OCI-LY1 (cell line): ENCODE results near the gene YBX2.

Experiments
- H2AFZ ChIP-seq: fragments of 200-600 bp; sonication (generic), shearing (Covaris generic); 2 replicates; pipeline ENCODE4 v1.6.0; 2014; ENCODE audit warnings: antibody characterized with exemption, mild to moderate bottlenecking, low read length
- H3F3A ChIP-seq: fragments of 200-600 bp; sonication (generic), shearing (Covaris generic); 2 replicates; pipeline ENCODE4 v1.6.0; 2014; ENCODE audit warnings: mild to moderate bottlenecking, antibody characterized with exemption, low read length, moderate library complexity; ENCODE audit not compliant: insufficient read depth
- H3K27ac ChIP-seq: fragments of 200-600 bp; sonication (generic); 2 replicates; pipeline ENCODE4 v1.5.1; 2014; ENCODE audit warnings: low read length, mixed run types, mild to moderate bottlenecking, low read depth; ENCODE audit not compliant: poor library complexity, severe bottlenecking
- H3K27me3 ChIP-seq: fragments of 200-600 bp; sonication (generic); 2 replicates; pipeline ENCODE4 v1.6.0; 2014; ENCODE audit warnings: antibody characterized with exemption, mild to moderate bottlenecking, low read length, moderate library complexity; ENCODE audit not compliant: insufficient read depth
- H3K36me3 ChIP-seq: fragments of 200-600 bp; sonication (generic); 2 replicates; pipeline ENCODE4 v1.6.1; 2014; ENCODE audit warnings: mild to moderate bottlenecking, antibody characterized with exemption, low read length, moderate library complexity, mixed read lengths; ENCODE audit not compliant: insufficient read depth
- H3K4me1 ChIP-seq: fragments of 200-600 bp; sonication (generic); 2 replicates; pipeline ENCODE4 v1.5.1; 2014; ENCODE audit warnings: mild to moderate bottlenecking, low read length, moderate library complexity; ENCODE audit not compliant: insufficient read depth, severe bottlenecking
- H3K4me2 ChIP-seq: fragments of 200-600 bp; sonication (generic), shearing (Covaris generic); 2 replicates; pipeline ENCODE4 v1.6.1; 2014; ENCODE audit warnings: low read length
- H3K4me3 ChIP-seq: fragments of 200-600 bp; sonication (generic); 2 replicates; pipeline ENCODE4 v1.5.1; 2014; ENCODE audit warnings: low read length, low read depth, mild to moderate bottlenecking, mixed read lengths; ENCODE audit not compliant: poor library complexity, severe bottlenecking
- H3K79me2 ChIP-seq: fragments of 200-600 bp; shearing (Covaris generic); 2 replicates; pipeline ENCODE4 v1.6.1; 2016; ENCODE audit warnings: mixed run types, low read length, mixed read lengths; ENCODE audit not compliant: insufficient read depth
- H3K9ac ChIP-seq: fragments of 200-600 bp; sonication (generic), shearing (Covaris generic); 2 replicates; pipeline ENCODE4 v1.6.1; 2014; ENCODE audit warnings: mild to moderate bottlenecking, low read length, mixed read lengths
- H3K9me2 ChIP-seq: fragments of 200-600 bp; sonication (generic), shearing (Covaris generic); 2 replicates; pipeline ENCODE4 v1.6.1; 2014; ENCODE audit warnings: low read depth, mild to moderate bottlenecking, low read length, mixed read lengths
- H3K9me3 ChIP-seq: fragments of 200-600 bp; shearing (Covaris generic); 2 replicates; pipeline ENCODE4 v1.6.1; 2014; ENCODE audit warnings: low read length, mixed read lengths
- H4K20me1 ChIP-seq: fragments of 200-600 bp; sonication (generic), shearing (Covaris generic); 2 replicates; pipeline ENCODE4 v1.6.0; 2016; ENCODE audit warnings: mild to moderate bottlenecking, low read length; ENCODE audit not compliant: insufficient read depth
- EZH2 ChIP-seq: fragments of 200-600 bp; sonication (generic), shearing (Covaris generic); IDR thresholded peaks from 2 replicates; pipeline ENCODE4 v1.8.0; 2017; ENCODE audit warnings: borderline replicate concordance, mixed run types, mild to moderate bottlenecking, antibody characterized with exemption, low read length, moderate library complexity, mixed read lengths
- TF ChIP-seq, protein P1 (sequence below): fragments of 200-600 bp; sonication (generic), shearing (Covaris generic); IDR thresholded peaks from 2 replicates; pipeline ENCODE4 v1.5.1; 2017; ENCODE audit warnings: mild to moderate bottlenecking, antibody characterized with exemption, low read length, moderate library complexity, mixed read lengths

Gene YBX2

GRCh38 chr17:7281074-7281952 is 13.1 kb downstream of the YBX2 start, which contains the start of gene SLC2A4:
TSS of gene SLC2A4 (plus strand) at chr17:7281718. CDS start at chr17:7281935, 217 bp downstream.
- no peak within 1 kb of the TSS for H3K27ac ChIP-seq
- H3K4me2 ChIP-seq, result peak within 1 kb of the TSS; percentile 80

GRCh38 chr17:7280519-7281073 is 13.8 kb downstream of the YBX2 start:
- TF ChIP-seq EZH2, result no peak
- TF ChIP-seq, protein P1, sequence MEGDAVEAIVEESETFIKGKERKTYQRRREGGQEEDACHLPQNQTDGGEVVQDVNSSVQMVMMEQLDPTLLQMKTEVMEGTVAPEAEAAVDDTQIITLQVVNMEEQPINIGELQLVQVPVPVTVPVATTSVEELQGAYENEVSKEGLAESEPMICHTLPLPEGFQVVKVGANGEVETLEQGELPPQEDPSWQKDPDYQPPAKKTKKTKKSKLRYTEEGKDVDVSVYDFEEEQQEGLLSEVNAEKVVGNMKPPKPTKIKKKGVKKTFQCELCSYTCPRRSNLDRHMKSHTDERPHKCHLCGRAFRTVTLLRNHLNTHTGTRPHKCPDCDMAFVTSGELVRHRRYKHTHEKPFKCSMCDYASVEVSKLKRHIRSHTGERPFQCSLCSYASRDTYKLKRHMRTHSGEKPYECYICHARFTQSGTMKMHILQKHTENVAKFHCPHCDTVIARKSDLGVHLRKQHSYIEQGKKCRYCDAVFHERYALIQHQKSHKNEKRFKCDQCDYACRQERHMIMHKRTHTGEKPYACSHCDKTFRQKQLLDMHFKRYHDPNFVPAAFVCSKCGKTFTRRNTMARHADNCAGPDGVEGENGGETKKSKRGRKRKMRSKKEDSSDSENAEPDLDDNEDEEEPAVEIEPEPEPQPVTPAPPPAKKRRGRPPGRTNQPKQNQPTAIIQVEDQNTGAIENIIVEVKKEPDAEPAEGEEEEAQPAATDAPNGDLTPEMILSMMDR, result peak; percentile 92
- Histone ChIP-seq H3K4me2 (peak overlapping the region; percentile 80), H3K9me3 (no peaks in the 10 kb centered on the region), H4K20me1 (no peaks in the 10 kb centered on the region), H3K4me1 (peaks cover 15% of the 10 kb centered on the region), H3K9me2 (no peaks in the 10 kb centered on the region), H3K4me3 (peak overlapping the region; percentile 53), H3F3A (no peaks in the 10 kb centered on the region), H3K27me3 (0 out of 2 replicates have a peak, but pooled peaks cover under 1% of the 10 kb centered on the region), H3K36me3 (no peaks in the 10 kb centered on the region), H2AFZ (no peak overlapping the region), H3K79me2 (no peaks in the 10 kb centered on the region), H3K9ac (peak overlapping the region; percentile 28; the same call in 1 of the 2 replicates), H3K27ac (no peak overlapping the region)

More at GRCh38 chr17:7281074-7281952, 13.1 kb downstream of the YBX2 start, which contains the start of gene SLC2A4:
- peaks cover 15% of the 10 kb centered on the region for H3K4me1 ChIP-seq
- no peaks in the 10 kb centered on the region for H3K79me2 ChIP-seq
- 0 out of 2 replicates have a peak, but pooled peaks cover 7% of the 10 kb centered on the region for H3K27me3 ChIP-seq
- H3K4me3 ChIP-seq, result peak within 1 kb of the TSS; percentile 53
- no peaks in the 10 kb centered on the region for H4K20me1 ChIP-seq
- H3K9me2 ChIP-seq, result no peaks in the 10 kb centered on the region
- no peak within 1 kb of the TSS for H2AFZ ChIP-seq
- H3F3A ChIP-seq, result no peaks in the 10 kb centered on the region
- TF ChIP-seq, protein P1, result no peak
- no peak for TF ChIP-seq EZH2
- no peaks in the 10 kb centered on the region for H3K9me3 ChIP-seq
- H3K36me3 ChIP-seq, result no peaks in the 10 kb centered on the region
- H3K9ac ChIP-seq, result peak within 1 kb of the TSS; percentile 28; the same call in 1 of the 2 replicates

DNA sequence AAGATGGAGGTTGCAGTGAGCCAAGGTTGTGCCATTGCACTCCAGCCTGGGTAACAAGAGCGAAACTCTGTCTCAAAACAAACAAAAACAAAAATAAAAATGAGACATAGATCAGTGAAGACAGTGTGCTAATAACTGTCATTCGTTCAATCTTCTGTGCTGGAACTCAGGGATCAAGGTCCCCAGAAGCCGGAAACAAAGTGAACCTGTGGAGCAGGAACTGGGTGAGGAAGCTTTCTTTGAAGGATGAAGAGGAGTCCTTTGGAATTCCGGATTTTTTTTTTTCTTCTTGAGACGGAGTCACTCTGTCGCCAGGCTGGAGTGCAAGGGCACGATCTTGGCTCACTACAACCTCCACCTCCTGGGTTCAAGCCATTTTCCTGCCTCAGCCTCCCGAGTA is 15.0 kb downstream of the YBX2 start:
- Histone ChIP-seq H3K4me2 (no peak overlapping the region), H3F3A (no peaks in the 10 kb centered on the region), H3K9ac (no peak overlapping the region), H3K36me3 (no peaks in the 10 kb centered on the region), H3K4me3 (no peak overlapping the region), H3K27ac (no peak overlapping the region), H3K9me2 (no peaks in the 10 kb centered on the region), H2AFZ (no peak overlapping the region), H3K4me1 (peaks cover 15% of the 10 kb centered on the region), H3K79me2 (no peaks in the 10 kb centered on the region), H3K9me3 (no peaks in the 10 kb centered on the region), H3K27me3 (no peaks in the 10 kb centered on the region), H4K20me1 (no peaks in the 10 kb centered on the region)
- TF ChIP-seq, protein P1, result no peak
- no peak for TF ChIP-seq EZH2
